GM13977 (cell line): ENCODE results near the gene ATP11A.

ENCODE experiments used
- DNase-seq: peaks from one replicate; pipeline ENCODE4 v3.0.0; 2012; ENCODE audit warnings: low spot score
- CTCF ChIP-seq: IDR thresholded peaks from 2 replicates; pipeline ENCODE4 v1.5.1; 2012; ENCODE audit warnings: mild to moderate bottlenecking, control low read depth; ENCODE audit not compliant: insufficient read depth; ENCODE audit errors: extremely low read depth, missing control alignments
- in situ Hi-C: fragments of 300-500 bp; cut with MboI; formaldehyde crosslinking; loops from one replicate; pipeline ENCODE4 v1.12.0; 2022; ENCODE audit warnings: low sequenced_read_pairs, low pct_unique_long_range_greater_than_20kb, mixed read lengths, inconsistent platforms; ENCODE audit not compliant: unreplicated experiment

Gene ATP11A

GRCh38 chr13:112754281-112755025 is 64.6 kb downstream of the ATP11A start:
- no peak for DNase-seq
- in situ Hi-C loops, result no loop called here
- no peak for TF ChIP-seq CTCF

- in situ Hi-C loops, result no loop called here
- TF ChIP-seq CTCF, result no peak
- DNase-seq, result no peak
These were observed 65.5 kb downstream of the ATP11A start for GRCh38 chr13:112755331-112755730.

GRCh38 chr13:112756081-112756480 is 66.2 kb downstream of the ATP11A start:
- no peak for TF ChIP-seq CTCF
- in situ Hi-C loops, result no loop called here
- DNase-seq, result no peak

GRCh38 chr13:112756511-112756966 is 66.7 kb downstream of the ATP11A start:
- in situ Hi-C loops, result no loop called here
- no peak for DNase-seq
- TF ChIP-seq CTCF, result no peak

- DNase-seq, result no peak
- in situ Hi-C loops, result no loop called here
These were observed 67.3 kb downstream of the ATP11A start for GRCh38 chr13:112756967-112757758.

GRCh38 chr13:112757759-112758086 is 67.9 kb downstream of the ATP11A start:
- no peak for TF ChIP-seq CTCF
- in situ Hi-C loops, result no loop called here

More at GRCh38 chr13:112756967-112757758, 67.3 kb downstream of the ATP11A start:
- TF ChIP-seq CTCF, result no peak

More at GRCh38 chr13:112757759-112758086, 67.9 kb downstream of the ATP11A start:
- no peak for DNase-seq
